Pancreas (tissue), 10 donors: ENCODE measurements around the gene ASPDH. TPM values are rescaled to one million over a fixed set of nuclear protein-coding genes. Genes with fewer than 3 reads are reported as not detected.

Experiments
- ATAC-seq, 4 donors: fragments of 200-7000 bp; cut with Tn5 transposase; one replicate each; pipeline versions ENCODE4 v1.8.0 to v1.9.1; 2020; ENCODE audit warnings: mild to moderate bottlenecking in 4 of 4, moderate library complexity in 4 of 4
- DNase-seq, 6 donors: peaks; one replicate each; pipeline ENCODE4 v3.0.0-alpha.2; 2020
- FAIRE-seq: peaks from 2 replicates; lab custom pipeline; 2012; peaks lifted over from hg19 to GRCh38; lab: Jason Lieb, UNC
- H3K27ac ChIP-seq, 4 donors: fragments of 200-600 bp; sonication (generic); 1 replicate in 3 of 4; 2 replicates in 1 of 4; pipeline versions ENCODE4 v1.5.0 to v1.8.0; 2020
- H3K27me3 ChIP-seq, 4 donors: fragments of 200-600 bp; one replicate each; pipeline ENCODE4 v1.8.0; 2021
- H3K36me3 ChIP-seq, 3 donors: fragments of 200-600 bp; sonication (generic) in 1 of 3; one replicate each; pipeline versions ENCODE4 v1.5.0 to v1.8.0; 2020 to 2021
- H3K4me1 ChIP-seq, 3 donors: fragments of 200-600 bp; one replicate each; pipeline ENCODE4 v1.8.0; 2021
- H3K4me3 ChIP-seq, 4 donors: fragments of 200-600 bp; sonication (generic) in 2 of 4; one replicate each; pipeline versions ENCODE4 v1.5.0 to v1.8.0; 2020 to 2021
- H3K9me3 ChIP-seq, 4 donors: fragments of 200-600 bp; one replicate each; pipeline ENCODE4 v1.8.0; 2021
- WGBS, 2 donors: extraction: QIAGEN DNeasy Blood & Tissue Kit; methylation state at CpG; one replicate each; pipeline ENCODE4 v1.1.7; 2013; 5-methylcytosine and 5-hydroxymethylcytosine counted together
- intact Hi-C, 3 donors: fragments of 100-400 bp; cut with DNase I; formaldehyde crosslinking; loops; one replicate each; pipeline versions ENCODE4 v1.11.1 to v1.14.2; 2022
- polyA plus RNA-seq, 2 donors: library from polyadenylated mRNA; stranded (reverse); fragments of 200-250 nt; gene quantifications; one replicate each; pipeline ENCODE4 v1.2.3, GENCODE V29; 2013
- total RNA-seq, 6 donors: library from RNA; stranded (reverse); fragmentation: NEBNext Ultra II Directional in 4 of 6; extraction: Animal tissue kit (Norgen Biotek cat#: 25700) in 4 of 6; gene quantifications; one replicate each; pipeline versions ENCODE4 v1.2.1 to v1.2.4, GENCODE V29; 2021 to 2023
- TF ChIP-seq, protein P1 (sequence below), 4 donors: fragments of 200-600 bp; sonication (generic) in 3 of 4; IDR thresholded peaks; one replicate each; pipeline versions ENCODE4 v1.5.0 to v1.8.0; 2021; ENCODE audit warnings: antibody characterized with exemption in 4 of 4
- donor health status: healthy with polysubstance abuse.
- donor health status: DM: no; HTN: no; CAD: no; lungs with moderate emphysema.
- donor health status: DM: no; HTN: no; CAD: no.
- donor health status: control.
- donor health status: control.
- donor health status: Bipolar disorder and iron deficiency.
- donor health status: DM: yes; HTN: yes; CAD: no.
- donor health status: DM: no; HTN: no; CAD: no.
- donor health status: DM: no; HTN: no; CAD: no.
- donor health status: DM: yes; HTN: yes; CAD: no.

Gene ASPDH
- total and polyA plus RNA-seq, 8 donors, result 0.49 to 4.6 (median 1.2) TPM; not detected in 4

DNA sequence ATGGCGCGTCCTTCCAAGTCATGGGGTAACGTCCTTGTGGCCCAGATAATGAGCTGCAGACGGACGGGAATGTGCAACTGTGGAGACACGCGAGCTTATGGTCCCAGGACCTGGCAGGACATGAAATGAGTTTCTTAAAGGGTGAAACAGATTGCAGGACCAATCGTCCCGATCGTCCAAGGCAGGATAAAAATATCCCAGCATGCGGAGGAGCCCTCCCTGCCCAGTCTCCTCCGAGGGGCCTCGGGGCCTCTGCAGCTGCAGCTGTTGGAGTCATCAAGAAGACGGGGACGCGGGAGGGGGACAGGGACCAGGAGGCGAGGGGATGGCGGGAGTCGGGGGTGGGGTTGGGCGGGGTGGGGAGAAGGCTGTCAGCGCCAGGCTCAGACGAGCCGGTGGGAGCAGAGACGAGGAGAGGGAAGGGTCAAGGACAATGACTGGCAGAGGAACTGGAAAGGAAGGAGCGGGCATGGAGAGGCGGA, 22.7 kb downstream of the ASPDH start:
- H3K36me3 ChIP-seq, result no peaks in the 10 kb centered on the region
- WGBS, 2 donors, result 47 to 48% methylated on average over 26 of the region's 26 CpGs
- FAIRE-seq (no peak), DNase-seq (peak in 2 of 6 donors; percentile 23 to 43), ATAC-seq (no peak)
- no peak overlapping the region for H3K4me3 ChIP-seq
- TF ChIP-seq, protein P1, sequence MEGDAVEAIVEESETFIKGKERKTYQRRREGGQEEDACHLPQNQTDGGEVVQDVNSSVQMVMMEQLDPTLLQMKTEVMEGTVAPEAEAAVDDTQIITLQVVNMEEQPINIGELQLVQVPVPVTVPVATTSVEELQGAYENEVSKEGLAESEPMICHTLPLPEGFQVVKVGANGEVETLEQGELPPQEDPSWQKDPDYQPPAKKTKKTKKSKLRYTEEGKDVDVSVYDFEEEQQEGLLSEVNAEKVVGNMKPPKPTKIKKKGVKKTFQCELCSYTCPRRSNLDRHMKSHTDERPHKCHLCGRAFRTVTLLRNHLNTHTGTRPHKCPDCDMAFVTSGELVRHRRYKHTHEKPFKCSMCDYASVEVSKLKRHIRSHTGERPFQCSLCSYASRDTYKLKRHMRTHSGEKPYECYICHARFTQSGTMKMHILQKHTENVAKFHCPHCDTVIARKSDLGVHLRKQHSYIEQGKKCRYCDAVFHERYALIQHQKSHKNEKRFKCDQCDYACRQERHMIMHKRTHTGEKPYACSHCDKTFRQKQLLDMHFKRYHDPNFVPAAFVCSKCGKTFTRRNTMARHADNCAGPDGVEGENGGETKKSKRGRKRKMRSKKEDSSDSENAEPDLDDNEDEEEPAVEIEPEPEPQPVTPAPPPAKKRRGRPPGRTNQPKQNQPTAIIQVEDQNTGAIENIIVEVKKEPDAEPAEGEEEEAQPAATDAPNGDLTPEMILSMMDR (IDR thresholded peaks at IDR 0.05), result no peak
- no peaks in the 10 kb centered on the region for H3K4me1 ChIP-seq
- H3K9me3 ChIP-seq, result no peaks in the 10 kb centered on the region
- no peak overlapping the region for H3K27ac ChIP-seq
- intact Hi-C loops, result no loop called here
- H3K27me3 ChIP-seq, result no peaks in the 10 kb centered on the region

DNA sequence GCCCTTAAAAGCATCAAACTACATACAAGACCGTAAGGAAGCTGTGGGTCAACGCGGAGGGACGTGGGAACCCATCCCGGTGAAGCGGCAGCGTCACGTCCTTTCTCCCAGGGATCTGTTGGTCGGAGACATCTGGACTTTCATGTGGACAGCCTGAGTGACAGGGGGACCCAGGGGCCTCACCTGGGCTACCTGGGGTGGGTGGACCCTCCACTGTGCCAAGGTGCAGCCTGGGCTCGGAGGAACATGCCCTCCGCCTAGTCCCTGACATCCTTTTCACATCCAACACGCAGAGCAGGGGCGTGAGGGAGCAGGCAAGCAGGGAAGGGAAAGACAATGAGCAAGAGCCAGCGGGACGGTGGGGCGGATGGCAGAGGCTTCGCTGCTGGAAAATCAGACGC, 23.3 kb downstream of the ASPDH start:
- Histone ChIP-seq H3K9me3 (no peaks in the 10 kb centered on the region), H3K36me3 (no peaks in the 10 kb centered on the region), H3K27me3 (no peaks in the 10 kb centered on the region), H3K4me1 (no peaks in the 10 kb centered on the region), H3K4me3 (no peak overlapping the region), H3K27ac (no peak overlapping the region)
- WGBS, 2 donors, result 93 to 94% methylated on average over 18 of the region's 18 CpGs
- DNase-seq (peak in 2 of 6 donors; percentile 25 to 36), ATAC-seq (no peak), FAIRE-seq (no peak)
- intact Hi-C loops, result no loop called here
- TF ChIP-seq, protein P1 (IDR thresholded peaks at IDR 0.05), result no peak

DNA sequence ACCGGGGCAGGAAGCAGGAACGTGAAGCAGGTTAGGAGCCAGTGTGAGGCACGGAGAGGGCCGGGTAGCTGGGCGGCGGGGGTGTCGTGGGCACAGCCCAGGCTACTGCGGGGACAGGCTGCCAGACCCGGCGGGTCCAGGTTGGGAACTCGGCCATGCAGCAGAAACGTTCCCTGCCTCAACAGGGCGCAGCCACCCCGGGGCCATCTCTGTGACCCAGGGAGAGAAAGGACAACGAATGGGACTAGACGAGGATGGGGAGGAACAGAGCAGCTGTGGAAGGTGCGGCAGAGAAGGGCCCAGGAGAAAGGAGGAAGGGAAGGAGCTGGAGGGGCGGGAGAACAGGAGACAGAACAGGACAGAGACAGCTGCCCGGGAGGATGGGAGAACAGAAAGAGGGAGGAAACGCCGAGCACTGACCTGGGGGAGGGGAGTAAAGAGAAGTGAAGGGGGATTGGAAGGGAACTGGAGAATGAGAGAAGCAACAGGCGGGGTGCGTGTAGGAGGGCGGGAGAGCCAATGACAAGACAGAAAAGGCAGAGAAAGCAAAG, 24.2 kb downstream of the ASPDH start:
- Histone ChIP-seq H3K27ac (no peak overlapping the region), H3K36me3 (no peaks in the 10 kb centered on the region), H3K4me3 (no peak overlapping the region), H3K27me3 (no peaks in the 10 kb centered on the region), H3K4me1 (no peaks in the 10 kb centered on the region), H3K9me3 (no peaks in the 10 kb centered on the region)
- WGBS, 2 donors, result 70 to 71% methylated on average over 24 of the region's 24 CpGs
- DNase-seq (peak in 2 of 6 donors; percentile 45 to 50), ATAC-seq (peak in 1 of 4 donors; percentile 28), FAIRE-seq (no peak)
- intact Hi-C loops, result no loop called here
- TF ChIP-seq, protein P1 (IDR thresholded peaks at IDR 0.05), result no peak

DNA sequence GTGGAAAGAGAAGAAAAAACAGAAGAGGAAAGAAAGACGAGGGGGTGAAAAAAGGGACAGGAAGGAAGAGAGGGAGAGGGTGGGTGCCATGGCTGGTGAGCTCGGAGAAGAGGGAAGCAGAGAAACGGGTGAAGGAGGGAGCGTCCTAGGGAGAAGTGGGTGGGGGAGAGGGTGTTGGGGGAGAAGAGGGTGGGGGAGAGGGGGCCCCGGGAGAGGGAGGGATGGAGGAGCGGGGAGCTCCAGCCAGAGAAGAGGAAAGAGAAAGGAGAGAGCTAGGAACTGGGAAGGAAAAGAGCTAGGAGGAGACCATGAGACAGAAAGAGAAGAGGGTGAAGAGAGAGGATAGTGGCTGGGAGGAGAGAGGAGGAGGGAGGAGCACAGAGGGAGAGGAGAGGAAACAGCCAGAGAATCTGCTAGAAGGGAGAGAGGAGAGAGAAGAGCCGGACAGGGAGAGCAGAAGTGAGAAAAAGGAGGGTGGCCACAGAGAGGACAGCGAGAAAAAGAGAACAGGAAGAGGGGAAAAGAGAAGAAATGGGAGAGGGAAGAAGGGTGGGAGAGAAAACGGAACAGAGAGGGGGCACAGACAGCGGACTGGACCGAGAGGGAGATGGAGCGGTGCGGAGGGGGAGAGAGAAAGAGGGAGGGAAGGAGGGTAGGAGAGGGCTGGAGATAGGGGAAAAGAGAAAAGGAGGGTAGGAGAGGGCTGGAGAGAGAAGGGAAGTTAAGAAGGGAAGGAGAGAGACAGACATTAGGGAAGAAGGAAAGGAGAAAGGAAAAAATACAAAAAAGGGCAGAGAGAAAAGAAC, 25.1 kb downstream of the ASPDH start:
- peak in 2 of 4 donors; percentile 18 to 40 for ATAC-seq

More for the DNA sequence above, 25.1 kb downstream of the ASPDH start:
- H3K9me3 ChIP-seq, result no peaks in the 10 kb centered on the region
- H3K27me3 ChIP-seq, result no peaks in the 10 kb centered on the region
- H3K27ac ChIP-seq, result no peak overlapping the region
- no peaks in the 10 kb centered on the region for H3K36me3 ChIP-seq
- TF ChIP-seq, protein P1 (IDR thresholded peaks at IDR 0.05), result no peak
- FAIRE-seq, result no peak
- intact Hi-C loops, result no loop called here
- WGBS, 2 donors, result 59 to 63% methylated on average over 13 of the region's 13 CpGs
- DNase-seq, result no peak
- H3K4me1 ChIP-seq, result no peaks in the 10 kb centered on the region
- no peak overlapping the region for H3K4me3 ChIP-seq
